HEK293 (cell line): ENCODE measurements around the gene DNAH1.

Source experiments
- CTCF ChIP-seq: fragments of 450-650 bp; formaldehyde crosslinking; IDR thresholded peaks from 2 replicates; pipeline ENCODE4 v1.5.1; 2016; ENCODE audit warnings: missing biosample characterization, missing genetic modification characterization
- ZNF114 ChIP-seq: fragments of 450-650 bp; formaldehyde crosslinking; IDR thresholded peaks from 2 replicates; pipeline ENCODE4 v1.5.0; 2017; ENCODE audit warnings: missing biosample characterization, missing genetic modification characterization
- ZNF37A ChIP-seq: fragments of 450-650 bp; IDR thresholded peaks from 2 replicates; pipeline ENCODE4 v1.5.1; 2018; ENCODE audit warnings: missing biosample characterization, missing genetic modification characterization

- no peak for TF ChIP-seq ZNF37A (tag by site-specific recombination)
- TF ChIP-seq CTCF (tag by site-specific recombination), result no peak
- no peak for TF ChIP-seq ZNF114
Observed at GRCh38 chr3:52438104-52438376, 121.9 kb downstream of the DNAH1 start.
